Rectal smooth muscle tissue (tissue), 1 donor: Measurements from ENCODE around the gene MYO1B.

Experiments
- H3K27ac ChIP-seq: one replicate; pipeline ENCODE4 v1.7.0; 2013; ENCODE audit warnings: low read depth, low read length, inconsistent platforms
- H3K27me3 ChIP-seq: one replicate; pipeline ENCODE4 v1.7.0; 2013; ENCODE audit warnings: low read length; ENCODE audit not compliant: control insufficient read depth, insufficient read depth
- H3K36me3 ChIP-seq: one replicate; pipeline ENCODE4 v1.7.0; 2013; ENCODE audit warnings: low read length; ENCODE audit not compliant: control insufficient read depth, insufficient read depth
- H3K4me1 ChIP-seq: one replicate; pipeline ENCODE4 v1.7.0; 2013; ENCODE audit warnings: low read length; ENCODE audit not compliant: control insufficient read depth, insufficient read depth
- H3K4me3 ChIP-seq: one replicate; pipeline ENCODE4 v1.7.0; 2013; ENCODE audit warnings: low read length
- H3K9ac ChIP-seq: one replicate; pipeline ENCODE4 v1.7.0; 2013; ENCODE audit warnings: low read length

MYO1B gene

GRCh38 chr2:191366199-191366598, 121.0 kb downstream of the MYO1B start:
- no peaks in the 10 kb centered on the region for H3K36me3 ChIP-seq
- H3K27ac ChIP-seq, result no peak overlapping the region
- no peaks in the 10 kb centered on the region for H3K4me1 ChIP-seq
- H3K4me3 ChIP-seq, result no peak overlapping the region
- H3K9ac ChIP-seq, result no peak overlapping the region
- H3K27me3 ChIP-seq, result no peaks in the 10 kb centered on the region

DNA sequence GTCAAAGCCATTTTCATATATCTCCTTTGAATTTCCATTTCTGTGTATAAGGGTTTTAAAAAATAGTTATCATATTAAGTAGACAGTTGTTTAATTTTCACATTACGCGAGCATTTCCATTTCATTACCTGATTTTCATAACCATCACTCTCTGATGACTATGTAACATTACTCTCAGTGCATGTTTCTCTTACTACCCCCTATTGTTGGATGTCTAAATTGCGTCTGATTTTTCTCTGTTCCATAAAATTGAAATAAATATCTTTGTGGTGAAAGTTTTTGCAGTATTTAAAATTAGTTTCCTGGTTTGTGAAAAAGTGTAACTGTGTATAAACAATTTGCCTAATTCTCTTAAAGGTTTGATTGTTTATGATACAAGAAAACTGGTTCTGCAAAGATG, 123.8 kb downstream of the MYO1B start:
- H3K36me3 ChIP-seq, result no peaks in the 10 kb centered on the region
- no peaks in the 10 kb centered on the region for H3K4me1 ChIP-seq
- H3K9ac ChIP-seq, result no peak overlapping the region
- H3K27me3 ChIP-seq, result no peaks in the 10 kb centered on the region
- no peak overlapping the region for H3K27ac ChIP-seq
- H3K4me3 ChIP-seq, result no peak overlapping the region

- Histone ChIP-seq H3K27ac (no peak overlapping the region), H3K36me3 (no peaks in the 10 kb centered on the region), H3K4me3 (no peak overlapping the region), H3K27me3 (no peaks in the 10 kb centered on the region), H3K4me1 (no peaks in the 10 kb centered on the region), H3K9ac (no peak overlapping the region)
Measured at GRCh38 chr2:191374366-191374765, 129.2 kb downstream of the MYO1B start.

DNA sequence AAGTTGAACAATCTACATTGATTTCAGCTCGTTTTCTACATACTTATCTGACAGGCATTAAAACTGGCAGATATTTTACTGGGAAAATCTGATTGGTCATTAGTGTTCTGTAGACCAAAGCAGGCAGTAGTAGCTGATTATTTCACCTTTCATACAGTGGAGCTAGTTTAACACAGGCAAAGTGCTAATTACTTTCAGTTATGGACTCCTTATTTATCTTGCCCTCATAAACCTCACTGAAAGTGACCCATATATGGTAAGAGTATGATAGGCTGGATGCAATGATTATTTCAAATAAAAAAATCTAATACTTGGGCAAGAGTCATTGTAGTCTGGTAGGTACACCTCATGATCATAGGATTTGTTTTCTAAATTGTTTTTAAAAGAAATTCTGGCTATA, 129.7 kb downstream of the MYO1B start:
- Histone ChIP-seq H3K27ac (no peak overlapping the region), H3K9ac (no peak overlapping the region), H3K4me3 (no peak overlapping the region), H3K27me3 (no peaks in the 10 kb centered on the region), H3K4me1 (no peaks in the 10 kb centered on the region), H3K36me3 (no peaks in the 10 kb centered on the region)

- Histone ChIP-seq H3K9ac (no peak overlapping the region), H3K4me1 (no peaks in the 10 kb centered on the region), H3K4me3 (no peak overlapping the region), H3K27ac (no peak overlapping the region), H3K36me3 (no peaks in the 10 kb centered on the region), H3K27me3 (no peaks in the 10 kb centered on the region)
Measured at GRCh38 chr2:191376981-191377629, 131.9 kb downstream of the MYO1B start.

DNA sequence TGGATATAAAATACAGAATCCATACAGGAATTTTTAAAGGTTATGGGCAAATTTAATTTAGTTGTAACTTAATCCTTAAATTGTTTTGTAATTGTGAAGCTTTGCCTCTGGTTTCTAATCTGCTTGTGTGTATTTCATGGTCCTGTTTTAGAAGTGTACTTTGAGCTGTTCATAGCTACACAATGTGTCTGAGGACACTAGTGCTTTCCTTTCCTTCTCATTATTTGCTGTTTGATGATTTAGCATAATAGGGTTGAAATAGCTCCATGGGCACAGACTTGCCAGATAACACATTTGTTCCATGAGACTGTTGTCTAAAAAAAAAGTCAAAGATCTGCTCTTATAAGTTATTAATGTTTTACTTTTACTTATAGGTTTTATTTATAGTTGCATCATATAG, 134.2 kb downstream of the MYO1B start:
- Histone ChIP-seq H3K27ac (no peak overlapping the region), H3K36me3 (no peaks in the 10 kb centered on the region), H3K4me1 (no peaks in the 10 kb centered on the region), H3K4me3 (no peak overlapping the region), H3K9ac (no peak overlapping the region), H3K27me3 (no peaks in the 10 kb centered on the region)

- Histone ChIP-seq H3K4me1 (no peaks in the 10 kb centered on the region), H3K4me3 (no peak overlapping the region), H3K9ac (no peak overlapping the region), H3K27ac (no peak overlapping the region), H3K27me3 (no peaks in the 10 kb centered on the region), H3K36me3 (no peaks in the 10 kb centered on the region)
Measured at GRCh38 chr2:191382801-191383200, 137.6 kb downstream of the MYO1B start.

- H3K4me1 ChIP-seq, result no peaks in the 10 kb centered on the region
- no peak overlapping the region for H3K9ac ChIP-seq
- no peaks in the 10 kb centered on the region for H3K36me3 ChIP-seq
- no peaks in the 10 kb centered on the region for H3K27me3 ChIP-seq
- H3K4me3 ChIP-seq, result no peak overlapping the region
- H3K27ac ChIP-seq, result no peak overlapping the region
Measured at GRCh38 chr2:191383486-191383885, 138.3 kb downstream of the MYO1B start.

- Histone ChIP-seq H3K27me3 (no peaks in the 10 kb centered on the region), H3K9ac (no peak overlapping the region), H3K27ac (no peak overlapping the region), H3K4me3 (no peak overlapping the region), H3K4me1 (no peaks in the 10 kb centered on the region), H3K36me3 (no peaks in the 10 kb centered on the region)
Measured at GRCh38 chr2:191384829-191385228, 139.6 kb downstream of the MYO1B start.

- H3K4me1 ChIP-seq, result no peaks in the 10 kb centered on the region
- H3K27ac ChIP-seq, result no peak overlapping the region
- no peaks in the 10 kb centered on the region for H3K27me3 ChIP-seq
- H3K36me3 ChIP-seq, result no peaks in the 10 kb centered on the region
- no peak overlapping the region for H3K9ac ChIP-seq
- no peak overlapping the region for H3K4me3 ChIP-seq
Measured at GRCh38 chr2:191385416-191386160, 140.4 kb downstream of the MYO1B start.

- Histone ChIP-seq H3K36me3 (no peaks in the 10 kb centered on the region), H3K27me3 (no peaks in the 10 kb centered on the region), H3K4me3 (no peak overlapping the region), H3K9ac (no peak overlapping the region), H3K27ac (no peak overlapping the region), H3K4me1 (no peaks in the 10 kb centered on the region)
Measured at GRCh38 chr2:191386938-191387536, 141.8 kb downstream of the MYO1B start.

DNA sequence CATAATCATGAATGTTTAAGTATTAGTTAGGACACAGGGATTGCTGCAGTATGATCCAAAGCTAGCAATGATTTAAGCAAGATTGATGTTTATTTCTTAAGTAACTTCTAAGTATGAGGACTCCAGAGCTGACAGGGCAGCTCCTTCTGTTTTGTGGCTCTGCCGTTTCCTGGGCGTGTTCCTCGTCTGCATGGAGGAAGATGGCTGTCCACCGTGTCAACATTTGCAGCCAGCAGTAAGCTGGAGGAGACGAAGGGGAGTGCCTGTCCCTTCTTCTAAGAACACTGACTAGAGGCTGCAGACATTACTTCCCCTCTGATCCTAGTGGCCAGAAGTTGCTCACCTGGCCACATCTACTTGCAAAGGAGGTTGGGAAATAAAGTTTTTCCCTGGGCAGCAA, 144.1 kb downstream of the MYO1B start:
- H3K27ac ChIP-seq, result no peak overlapping the region
- no peaks in the 10 kb centered on the region for H3K36me3 ChIP-seq
- no peaks in the 10 kb centered on the region for H3K27me3 ChIP-seq
- H3K4me1 ChIP-seq, result no peaks in the 10 kb centered on the region
- H3K4me3 ChIP-seq, result no peak overlapping the region
- no peak overlapping the region for H3K9ac ChIP-seq

DNA sequence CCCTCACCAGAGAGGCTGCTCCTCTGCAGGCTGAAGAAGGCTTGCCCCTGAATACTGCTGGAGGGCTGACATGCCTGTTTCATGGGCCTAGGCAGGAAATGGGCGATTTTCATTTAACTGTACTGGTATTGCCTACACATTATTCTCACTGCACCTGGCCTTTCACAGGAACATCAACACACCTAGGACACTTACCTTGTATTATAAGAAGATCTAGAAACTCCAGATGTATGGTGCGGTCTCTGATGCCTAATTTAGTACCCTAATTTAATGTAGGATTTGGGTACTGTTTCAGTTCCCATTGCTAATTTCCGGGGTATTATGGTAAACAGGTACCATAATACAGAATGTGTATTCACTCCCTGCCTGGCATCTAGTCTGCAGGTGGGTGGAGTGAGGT, 146.0 kb downstream of the MYO1B start:
- no peaks in the 10 kb centered on the region for H3K36me3 ChIP-seq
- no peak overlapping the region for H3K27ac ChIP-seq
- H3K4me1 ChIP-seq, result no peaks in the 10 kb centered on the region
- no peak overlapping the region for H3K4me3 ChIP-seq
- H3K27me3 ChIP-seq, result no peaks in the 10 kb centered on the region
- H3K9ac ChIP-seq, result no peak overlapping the region
